ENCODE measurements around the gene KCNQ1OT1. TPM values are rescaled to one million over a fixed set of nuclear protein-coding genes. Genes with fewer than 3 reads are reported as not detected.

KCNQ1OT1 gene
- total and polyA plus RNA-seq, 9 donors: 0.43 to 11.5 (median 5.2) TPM

DNA sequence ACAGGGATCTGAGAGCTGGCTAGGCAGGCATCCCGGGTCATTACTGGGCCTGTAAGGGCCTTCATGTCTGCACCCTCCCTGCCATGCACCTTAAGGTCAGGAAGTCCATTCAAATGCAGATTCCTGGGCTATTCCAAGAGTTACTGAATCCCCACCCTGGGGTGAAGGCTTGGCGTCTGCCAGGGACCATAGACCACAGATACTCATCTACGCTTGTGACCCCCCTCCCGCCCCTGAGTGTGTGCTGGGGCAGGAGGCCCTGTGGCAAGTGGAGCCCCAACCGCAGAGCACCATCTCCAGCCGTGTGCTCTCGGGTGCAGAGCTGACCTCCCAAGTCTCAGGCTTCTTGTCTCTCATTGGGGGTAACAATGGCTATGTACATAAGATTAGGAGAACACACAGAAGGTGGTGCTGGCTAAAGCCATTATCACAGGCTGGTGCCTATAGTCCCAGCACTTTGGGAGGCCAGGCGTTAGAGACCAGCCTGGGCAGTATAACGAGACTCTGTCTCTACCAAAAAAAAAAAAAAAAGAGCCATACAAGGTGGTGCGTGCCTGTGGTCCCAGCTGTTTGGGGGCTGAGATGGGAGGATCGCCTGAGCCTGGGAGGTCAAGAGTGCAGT is 19.1 kb upstream of the KCNQ1OT1 start:
- no peaks in the 10 kb centered on the region for H3K36me3 ChIP-seq
- H3K27me3 ChIP-seq: no peaks in the 10 kb centered on the region
- H3K27ac ChIP-seq: no peak overlapping the region
- TF ChIP-seq EP300 (IDR thresholded peaks at IDR 0.05) (no peak), POLR2A (IDR thresholded peaks at IDR 0.05) (no peak)
- TF ChIP-seq, protein P1, sequence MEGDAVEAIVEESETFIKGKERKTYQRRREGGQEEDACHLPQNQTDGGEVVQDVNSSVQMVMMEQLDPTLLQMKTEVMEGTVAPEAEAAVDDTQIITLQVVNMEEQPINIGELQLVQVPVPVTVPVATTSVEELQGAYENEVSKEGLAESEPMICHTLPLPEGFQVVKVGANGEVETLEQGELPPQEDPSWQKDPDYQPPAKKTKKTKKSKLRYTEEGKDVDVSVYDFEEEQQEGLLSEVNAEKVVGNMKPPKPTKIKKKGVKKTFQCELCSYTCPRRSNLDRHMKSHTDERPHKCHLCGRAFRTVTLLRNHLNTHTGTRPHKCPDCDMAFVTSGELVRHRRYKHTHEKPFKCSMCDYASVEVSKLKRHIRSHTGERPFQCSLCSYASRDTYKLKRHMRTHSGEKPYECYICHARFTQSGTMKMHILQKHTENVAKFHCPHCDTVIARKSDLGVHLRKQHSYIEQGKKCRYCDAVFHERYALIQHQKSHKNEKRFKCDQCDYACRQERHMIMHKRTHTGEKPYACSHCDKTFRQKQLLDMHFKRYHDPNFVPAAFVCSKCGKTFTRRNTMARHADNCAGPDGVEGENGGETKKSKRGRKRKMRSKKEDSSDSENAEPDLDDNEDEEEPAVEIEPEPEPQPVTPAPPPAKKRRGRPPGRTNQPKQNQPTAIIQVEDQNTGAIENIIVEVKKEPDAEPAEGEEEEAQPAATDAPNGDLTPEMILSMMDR (IDR thresholded peaks at IDR 0.05): no peak
- H3K4me1 ChIP-seq (ENCODE audit: insufficient read depth): no peaks in the 10 kb centered on the region
- no peak overlapping the region for H3K4me3 ChIP-seq
- intact Hi-C loops (cut with DNase I): no loop called here
- DNase-seq: no peak
- H3K9me3 ChIP-seq: no peaks in the 10 kb centered on the region
- 93 to 97% (median 94%) methylated on average over 11 of the region's 11 CpGs for WGBS, 3 donors

DNA sequence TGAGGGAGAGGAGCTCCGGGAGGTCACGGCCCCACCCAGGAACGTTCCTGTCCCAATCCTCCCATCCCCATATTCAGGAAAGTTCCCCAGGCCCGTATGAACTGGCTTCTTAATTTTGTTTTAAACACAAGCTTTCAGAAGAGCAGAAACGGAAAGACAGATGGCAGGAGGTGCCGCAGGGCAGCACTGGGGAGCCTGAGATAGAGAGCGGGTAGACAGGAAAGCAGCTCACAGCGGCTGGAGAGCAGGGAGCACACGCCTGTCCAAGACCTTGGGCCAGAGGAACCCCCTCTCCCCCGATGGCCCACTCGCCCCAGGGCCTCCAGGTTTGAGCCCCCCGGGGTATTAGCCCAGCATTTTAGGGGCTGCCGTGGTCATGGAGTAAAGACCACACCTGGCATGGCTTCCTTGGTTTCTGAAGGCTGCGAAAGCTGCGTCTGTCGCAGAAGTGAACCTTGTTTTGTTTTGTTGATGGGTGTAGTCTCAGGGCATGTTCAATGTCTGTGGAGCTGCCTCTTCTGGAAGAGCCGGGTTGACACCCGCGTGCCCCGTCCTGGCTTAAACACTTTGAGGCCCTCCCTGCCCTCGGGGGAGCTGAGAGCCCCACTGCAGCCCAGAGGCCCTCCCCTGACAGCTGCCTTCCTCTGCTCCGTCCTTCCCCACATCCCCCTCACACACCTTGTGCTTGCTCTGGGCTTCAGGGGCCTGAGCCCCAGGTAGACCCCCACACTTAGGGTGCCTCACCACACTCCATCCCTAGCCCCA is 17.9 kb upstream of the KCNQ1OT1 start:
- Histone ChIP-seq H3K4me3 (no peak overlapping the region), H3K36me3 (no peaks in the 10 kb centered on the region), H3K27ac (no peak overlapping the region), H3K4me1 (ENCODE audit: insufficient read depth) (no peaks in the 10 kb centered on the region), H3K27me3 (no peaks in the 10 kb centered on the region), H3K9me3 (no peaks in the 10 kb centered on the region)
- TF ChIP-seq, protein P1 (IDR thresholded peaks at IDR 0.05): no peak
- no peak for TF ChIP-seq POLR2A (IDR thresholded peaks at IDR 0.05)
- TF ChIP-seq EP300 (IDR thresholded peaks at IDR 0.05): no peak
- 85 to 90% (median 87%) methylated on average over 22 of the region's 22 CpGs for WGBS, 3 donors
- intact Hi-C loops (cut with DNase I): no loop called here
- DNase-seq: no peak

DNA sequence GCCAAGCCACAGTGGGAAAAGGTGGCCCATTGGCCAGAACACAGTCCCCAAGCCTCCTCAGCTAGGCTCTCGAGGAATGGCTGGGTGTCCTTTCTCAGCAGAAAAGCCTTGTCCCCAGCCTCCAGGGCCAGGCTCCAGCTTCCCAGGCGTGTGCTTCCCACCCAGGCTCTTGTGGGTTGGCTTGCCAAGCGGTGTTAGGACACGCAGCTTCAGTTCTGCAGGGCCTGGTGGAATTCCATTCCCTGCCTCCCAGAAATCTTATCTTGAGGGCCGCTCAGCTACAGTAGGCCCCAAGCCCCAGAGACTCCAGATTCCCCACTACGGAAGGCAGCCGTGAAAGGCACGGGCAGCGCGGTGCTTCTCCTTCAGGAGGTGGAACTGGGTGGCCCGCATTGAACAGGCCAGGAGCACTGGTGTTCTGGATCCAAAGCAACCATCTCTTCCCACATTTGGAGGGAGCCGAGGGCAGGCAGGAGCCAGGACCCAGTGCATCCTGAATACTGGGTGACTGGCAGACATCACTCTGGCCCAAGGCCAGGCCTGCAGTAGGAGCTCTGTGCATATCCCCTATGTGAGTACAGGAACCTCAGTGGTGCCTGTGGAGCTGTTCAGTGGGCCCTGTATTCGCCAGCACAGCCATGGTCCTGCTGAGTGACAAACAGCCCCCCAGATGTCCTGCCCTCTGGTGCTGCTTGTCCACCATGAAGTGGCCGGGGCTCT is 16.7 kb upstream of the KCNQ1OT1 start:
- Histone ChIP-seq H3K36me3 (no peaks in the 10 kb centered on the region), H3K9me3 (no peaks in the 10 kb centered on the region), H3K27me3 (no peaks in the 10 kb centered on the region), H3K4me3 (no peak overlapping the region), H3K4me1 (ENCODE audit: insufficient read depth) (no peaks in the 10 kb centered on the region), H3K27ac (no peak overlapping the region)
- no peak for DNase-seq
- intact Hi-C loops (cut with DNase I): no loop called here
- 67 to 82% (median 67%) methylated on average over 13 to 14 of the region's 14 CpGs for WGBS, 3 donors
- TF ChIP-seq EP300 (IDR thresholded peaks at IDR 0.05): no peak
- no peak for TF ChIP-seq POLR2A (IDR thresholded peaks at IDR 0.05)

- intact Hi-C loops (cut with DNase I): no loop called here
- Histone ChIP-seq H3K4me1 (ENCODE audit: insufficient read depth) (no peaks in the 10 kb centered on the region), H3K4me3 (no peak overlapping the region), H3K27ac (no peak overlapping the region), H3K27me3 (no peaks in the 10 kb centered on the region), H3K36me3 (no peaks in the 10 kb centered on the region), H3K9me3 (no peaks in the 10 kb centered on the region)
- WGBS, 3 donors: 89 to 91% (median 91%) methylated on average over 15 of the region's 15 CpGs
- TF ChIP-seq, protein P1 (IDR thresholded peaks at IDR 0.05): no peak
- TF ChIP-seq EP300 (IDR thresholded peaks at IDR 0.05) (no peak), POLR2A (IDR thresholded peaks at IDR 0.05) (no peak)
- no peak for DNase-seq
Observed at GRCh38 chr11:2715716-2716350, 16.0 kb upstream of the KCNQ1OT1 start.
